Stimulated activated CD4-positive, alpha-beta T cell treated with anti-CD3 and anti-CD28 coated beads, Interleukin-12 subunit alpha, Interleukin-12 subunit beta, amount 100 ng/mL, for 4 hours (primary cell): ENCODE measurements around the gene SCGB3A1.

Source experiments
- DNase-seq: peaks from one replicate; pipeline ENCODE4 v3.0.0-alpha.2; 2020

The SCGB3A1 gene, protein sequence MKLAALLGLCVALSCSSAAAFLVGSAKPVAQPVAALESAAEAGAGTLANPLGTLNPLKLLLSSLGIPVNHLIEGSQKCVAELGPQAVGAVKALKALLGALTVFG

DNA sequence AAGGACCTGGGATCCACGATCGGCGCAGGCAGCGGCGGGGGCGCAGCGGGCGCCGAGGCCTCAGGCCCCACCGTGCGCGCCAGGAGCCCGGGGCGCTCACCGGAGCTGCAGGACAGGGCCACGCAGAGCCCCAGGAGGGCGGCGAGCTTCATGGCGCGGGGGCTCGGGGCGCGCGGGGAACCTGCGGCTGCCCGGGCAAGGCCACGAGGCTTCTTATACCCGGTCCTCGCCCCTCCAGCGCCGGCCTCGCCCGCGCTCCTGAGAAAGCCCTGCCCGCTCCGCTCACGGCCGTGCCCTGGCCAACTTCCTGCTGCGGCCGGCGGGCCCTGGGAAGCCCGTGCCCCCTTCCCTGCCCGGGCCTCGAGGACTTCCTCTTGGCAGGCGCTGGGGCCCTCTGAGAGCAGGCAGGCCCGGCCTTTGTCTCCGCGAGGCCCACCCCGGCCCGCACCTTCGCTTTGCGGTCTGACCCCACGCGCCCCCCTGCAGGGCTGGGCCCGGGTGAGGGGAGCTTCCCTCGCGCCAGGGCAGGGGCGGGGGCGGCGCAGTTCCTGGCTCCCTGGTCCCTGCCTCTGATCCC is at the start of gene SCGB3A1:
Gene SCGB3A1 (minus strand): TSS at position 189 of the 577 bp plus-strand sequence. CDS start 37 bp downstream, at position 152.
- DNase-seq, result no peak

DNA sequence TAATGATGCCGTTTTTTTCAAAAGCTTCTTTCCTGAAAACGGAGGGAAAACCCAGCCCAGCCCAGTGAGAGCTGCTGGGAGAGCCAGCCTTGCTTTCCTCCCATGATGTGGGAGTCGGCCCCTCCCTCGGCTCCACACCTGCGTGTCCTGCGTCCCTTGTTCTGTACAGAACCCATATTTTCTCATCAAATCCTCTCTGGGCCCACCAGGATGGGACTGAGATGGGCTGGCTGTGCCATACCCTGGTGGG is 49.2 kb upstream of the SCGB3A1 start:
- DNase-seq, result no peak

DNA sequence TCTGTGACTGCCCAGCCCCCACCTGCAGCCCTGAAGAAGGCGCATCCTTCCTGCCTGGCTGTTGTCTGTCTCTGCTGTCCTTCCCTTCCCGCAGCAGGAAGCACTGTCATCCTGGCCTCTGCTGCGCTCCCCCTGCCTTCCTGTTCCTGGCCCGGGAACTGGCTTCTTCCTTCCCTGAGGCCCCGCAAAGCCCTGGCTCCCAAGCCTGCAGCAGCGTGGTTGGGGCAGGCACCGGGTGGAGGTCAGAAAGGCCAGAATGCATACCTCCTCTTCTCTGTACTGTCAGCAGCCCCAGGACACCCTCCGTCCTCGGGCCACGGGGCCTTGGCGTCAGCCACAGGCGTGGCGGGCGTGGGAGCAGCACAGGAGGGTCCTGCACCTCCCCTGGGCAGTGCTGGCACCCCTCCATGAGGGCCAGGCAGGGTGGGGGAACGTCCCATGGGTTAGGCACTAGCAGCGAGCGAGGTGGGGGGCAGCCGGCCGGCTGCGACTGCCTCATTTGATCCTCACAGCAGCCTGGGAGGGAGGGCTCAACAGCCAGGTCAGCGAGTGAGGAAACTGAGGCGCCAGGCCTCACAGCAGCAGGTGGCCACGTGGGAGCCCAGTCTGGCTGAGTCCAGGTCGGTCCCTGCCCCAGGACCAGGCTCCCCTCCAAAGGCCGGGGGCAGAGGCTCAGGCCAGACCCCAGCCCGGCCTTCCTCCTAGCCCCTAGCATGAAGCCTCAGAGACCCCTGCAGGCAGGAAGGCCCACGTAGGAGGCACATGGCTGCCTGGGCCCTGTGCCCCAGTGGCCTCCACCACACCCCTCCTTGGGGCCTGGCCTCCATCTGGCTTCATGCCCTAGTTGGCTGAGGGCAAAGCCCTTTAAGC is 48.7 kb upstream of the SCGB3A1 start:
- no peak for DNase-seq

DNA sequence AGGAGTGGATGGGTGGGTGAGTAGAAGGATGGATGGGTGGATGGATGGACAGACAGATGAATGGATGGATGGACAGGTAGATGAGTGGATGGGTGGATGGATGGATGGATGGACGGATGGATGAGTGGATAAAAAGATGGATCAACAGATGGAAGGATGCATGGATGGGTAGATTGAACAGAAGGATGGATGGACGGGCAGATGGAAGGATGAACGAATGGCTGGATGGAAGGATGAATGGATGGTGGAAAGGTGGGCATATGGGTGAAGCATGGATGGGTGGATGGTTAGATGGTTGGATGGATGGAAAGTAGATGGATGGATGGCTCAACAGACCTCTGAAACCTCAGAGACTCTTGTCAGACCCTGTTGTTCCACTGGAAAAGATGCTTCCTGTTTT is 48.0 kb upstream of the SCGB3A1 start:
- DNase-seq, result no peak

DNA sequence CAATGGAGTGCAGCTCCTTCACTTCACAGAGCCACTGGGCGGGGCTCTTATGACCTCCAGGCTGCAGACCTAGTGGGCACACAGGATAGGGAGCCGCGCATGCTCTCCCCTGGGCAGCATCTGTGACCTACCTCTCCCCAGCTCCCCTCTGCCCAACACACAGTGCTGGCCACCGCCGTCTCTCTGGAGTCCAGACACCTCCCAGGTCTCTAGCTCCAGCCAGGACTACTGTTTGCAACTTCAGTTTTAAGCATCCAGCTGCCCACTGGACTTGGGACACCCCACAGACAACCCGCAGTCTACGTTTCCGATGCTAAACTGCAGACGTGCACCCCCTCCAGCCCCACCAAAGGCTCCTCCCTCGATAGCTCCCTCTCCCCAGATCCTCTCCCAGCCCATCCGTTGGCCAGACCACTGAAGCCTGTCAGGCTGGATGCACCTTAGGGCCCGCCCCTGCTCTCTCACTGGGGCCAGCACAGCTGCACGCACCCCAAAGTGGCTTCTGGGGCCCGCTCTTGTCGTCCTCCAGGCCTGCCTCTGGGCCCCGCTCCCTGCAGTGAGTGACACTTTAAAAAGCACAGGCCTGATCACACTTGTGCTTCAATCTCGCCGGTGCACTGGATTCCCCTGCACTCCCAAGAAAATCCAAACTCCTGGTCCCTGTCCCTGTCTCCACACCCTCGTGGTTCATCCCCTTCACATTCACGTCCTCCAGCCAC is 46.8 kb upstream of the SCGB3A1 start:
- no peak for DNase-seq

DNA sequence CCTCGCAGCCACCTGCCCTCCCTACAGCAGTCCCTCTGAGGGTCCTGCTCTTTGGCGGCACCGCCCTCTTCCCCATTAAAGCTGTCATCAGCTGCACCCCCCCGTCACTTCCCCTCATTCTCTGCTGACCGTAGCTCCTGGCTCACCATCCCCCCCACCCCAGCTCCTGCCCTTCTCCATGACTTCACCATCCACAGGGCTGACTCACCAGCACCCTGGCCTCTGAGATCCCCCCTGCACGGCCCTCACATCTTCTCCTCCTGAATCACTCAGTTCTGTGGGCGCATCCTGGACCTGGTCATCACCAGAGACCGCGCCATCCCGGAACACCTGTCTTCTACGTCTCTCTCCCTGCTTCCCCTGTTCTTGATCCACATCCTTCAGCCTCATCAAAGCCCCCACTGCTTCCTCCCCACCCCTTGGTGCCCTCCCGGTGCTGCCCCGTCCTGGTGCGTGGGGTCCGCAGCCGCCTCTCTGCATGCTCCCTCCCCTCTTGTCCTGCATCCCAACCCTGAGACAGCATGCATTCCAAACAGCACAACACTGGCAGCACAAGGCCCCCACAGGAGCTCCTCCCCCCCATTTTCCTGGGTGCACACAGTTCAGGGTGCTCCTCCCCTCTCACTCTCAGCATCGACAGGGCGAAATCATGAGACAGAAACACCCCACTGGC is 45.2 kb upstream of the SCGB3A1 start:
- DNase-seq, result no peak

DNA sequence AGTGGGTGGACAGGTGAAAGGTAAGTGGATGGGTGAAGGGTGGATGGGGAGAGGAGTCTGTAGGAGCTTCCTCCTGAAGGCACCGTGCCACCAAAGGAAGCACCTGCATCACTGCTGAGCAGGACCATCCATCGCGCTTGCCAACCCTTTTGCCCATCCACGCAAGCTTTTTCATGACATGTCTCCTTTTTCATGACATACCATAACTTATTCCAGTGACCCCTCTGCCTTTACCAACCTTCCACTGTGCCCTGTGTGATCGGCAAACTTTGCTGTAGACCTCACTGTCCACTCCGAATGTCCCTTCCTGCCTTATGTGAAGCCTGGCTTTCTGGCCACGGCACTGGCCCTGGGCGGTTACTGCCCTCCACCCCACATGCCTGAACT is 44.7 kb upstream of the SCGB3A1 start:
- DNase-seq, result no peak

DNA sequence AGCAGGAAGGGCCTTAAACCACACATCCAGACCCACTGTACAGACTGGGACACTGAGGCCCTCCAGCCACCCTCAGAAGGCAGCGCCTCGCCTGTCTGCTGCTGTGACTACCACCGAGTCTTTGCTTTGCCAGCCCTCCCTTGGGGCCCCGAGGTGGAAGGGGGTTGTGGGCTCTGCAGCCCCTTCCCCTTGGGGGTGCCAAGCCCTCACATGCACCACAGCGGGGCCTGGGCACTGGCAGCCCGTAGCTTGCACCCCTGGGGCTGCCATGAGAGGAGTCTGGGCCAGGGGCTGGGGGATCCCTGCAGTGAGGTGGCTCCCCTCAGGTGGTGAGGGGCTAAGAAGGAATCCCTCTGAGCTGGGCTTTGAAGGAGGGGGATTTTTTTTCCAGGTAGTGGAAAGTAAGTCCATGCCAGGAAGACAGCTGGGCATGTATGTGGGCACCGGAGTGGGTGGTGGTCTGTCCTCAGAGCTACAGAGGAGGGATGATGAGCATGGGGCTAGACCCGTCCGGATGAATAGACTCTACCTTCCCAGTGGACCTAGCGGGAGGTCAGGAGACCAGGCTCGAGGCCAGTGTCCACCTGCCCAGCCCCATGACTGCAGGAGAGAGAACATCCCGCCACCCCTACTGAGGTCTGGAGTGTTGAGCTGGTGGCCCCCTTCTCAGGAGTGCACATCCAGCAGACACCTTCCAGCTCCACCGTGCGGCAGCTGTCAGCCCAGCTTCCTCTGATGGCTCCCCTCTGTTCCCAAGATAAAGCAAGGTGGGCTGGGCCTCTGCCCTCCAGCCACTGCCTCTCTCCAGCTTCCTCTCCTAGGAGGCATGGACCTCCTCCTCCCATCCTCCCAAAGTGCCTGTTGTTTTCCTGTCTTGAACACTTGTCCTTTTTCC is 42.2 kb upstream of the SCGB3A1 start:
- DNase-seq, result no peak

DNA sequence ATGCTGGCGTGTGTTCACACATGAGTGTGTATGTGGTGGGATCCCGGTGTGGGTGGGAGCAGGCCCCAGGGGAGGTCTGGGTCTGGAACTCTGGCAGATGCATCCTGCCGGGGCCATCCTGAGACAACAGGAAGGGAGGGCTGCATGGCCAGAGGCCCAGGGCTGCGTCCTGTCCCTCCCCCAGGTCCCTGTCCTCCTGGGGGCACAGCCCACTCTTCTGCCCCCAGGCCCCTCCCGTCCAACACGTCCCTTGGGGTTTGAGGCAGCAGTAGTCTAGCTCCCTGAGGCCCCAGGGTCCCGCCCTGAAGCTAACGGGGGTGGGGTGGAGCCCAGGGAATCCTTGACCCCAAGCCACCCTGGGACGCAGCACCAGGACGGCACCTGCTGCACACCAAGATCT is 41.5 kb upstream of the SCGB3A1 start:
- DNase-seq, result no peak

DNA sequence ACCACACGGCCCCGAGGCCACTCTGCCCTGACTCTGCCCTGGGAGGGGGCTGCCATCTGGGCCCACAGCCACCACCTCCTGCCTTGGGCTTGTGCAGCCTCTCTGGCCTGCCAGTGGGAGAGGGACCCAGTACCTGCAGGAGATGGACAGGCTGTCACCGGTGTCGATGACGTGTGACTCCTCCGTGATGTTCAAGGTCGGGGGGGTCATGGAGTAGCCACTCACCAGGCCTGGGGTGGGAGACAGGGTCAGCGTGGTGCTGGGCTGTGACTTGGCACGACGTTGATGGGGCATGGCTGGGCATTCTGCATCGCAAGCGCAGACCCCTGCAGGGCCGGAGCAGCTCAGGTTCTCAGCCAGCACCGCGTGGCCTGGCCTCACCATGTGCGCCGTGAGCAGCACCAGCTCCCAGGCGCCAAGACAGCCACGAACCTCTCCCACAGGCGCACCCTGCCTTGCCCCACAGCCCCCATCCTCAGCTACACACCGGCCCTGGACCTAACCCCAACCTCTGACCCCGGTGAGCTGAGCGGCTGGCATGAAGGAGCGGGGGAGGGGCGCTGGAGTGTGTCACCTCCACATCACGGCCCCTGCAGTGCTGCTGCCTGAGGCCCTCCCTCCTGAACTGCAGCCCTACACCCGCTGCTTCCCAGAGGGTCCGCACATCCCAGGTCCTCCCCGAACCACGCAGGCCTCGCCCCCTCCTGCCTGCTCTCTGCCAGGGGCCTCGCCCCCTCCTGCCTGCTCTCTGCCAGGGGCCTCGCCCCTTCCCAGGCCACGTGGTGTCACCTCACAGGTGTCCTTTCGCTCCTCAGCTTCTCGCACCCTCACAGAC is 40.5 kb upstream of the SCGB3A1 start:
- DNase-seq, result no peak

DNA sequence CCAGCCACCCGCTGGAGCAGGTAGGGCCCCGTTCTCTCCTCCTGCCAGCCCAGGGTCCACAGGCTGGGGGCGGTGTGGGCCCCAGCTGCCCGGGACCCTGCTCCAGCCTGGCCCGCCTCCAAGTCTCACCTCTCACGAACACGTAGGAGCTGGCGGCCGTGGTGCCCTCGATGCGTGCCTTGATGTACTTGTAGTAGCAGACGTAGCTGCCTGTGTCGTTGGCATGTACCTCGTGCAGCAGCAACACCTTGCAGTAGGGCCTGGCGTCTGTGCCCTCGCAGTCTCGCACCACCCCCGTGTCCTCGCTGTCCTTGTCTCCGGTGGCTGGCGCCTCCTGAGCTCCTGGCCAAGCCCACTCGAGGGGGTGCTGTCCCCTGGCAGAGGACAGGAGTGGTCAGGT is 39.1 kb upstream of the SCGB3A1 start:
- DNase-seq, result no peak

DNA sequence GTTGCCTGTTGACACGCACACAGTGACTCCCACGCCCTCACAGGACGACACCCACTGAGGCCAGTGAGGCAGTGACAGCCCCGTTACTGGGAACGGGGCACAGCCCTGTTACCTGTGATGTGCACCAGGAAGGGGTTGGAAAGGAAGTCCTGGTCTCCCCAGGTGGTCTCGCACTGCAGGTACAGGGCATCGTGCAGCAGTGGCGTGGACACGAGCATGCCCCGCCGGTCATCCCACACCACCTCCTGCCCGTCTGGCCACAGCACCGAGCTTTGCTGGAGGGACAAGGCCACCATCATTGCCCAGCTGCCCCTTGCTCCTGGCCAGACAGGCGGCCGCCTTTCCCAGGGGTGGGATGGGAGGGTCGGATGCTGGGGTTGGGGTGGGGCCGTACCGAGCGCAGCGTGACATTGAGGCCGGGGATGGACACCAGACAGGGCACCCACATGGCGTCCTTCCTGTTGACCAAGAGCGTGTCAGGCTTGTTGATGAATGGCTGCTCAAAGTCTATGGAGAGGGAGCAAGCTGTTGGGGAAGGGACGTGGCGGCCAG is 38.6 kb upstream of the SCGB3A1 start:
- DNase-seq, result no peak

DNA sequence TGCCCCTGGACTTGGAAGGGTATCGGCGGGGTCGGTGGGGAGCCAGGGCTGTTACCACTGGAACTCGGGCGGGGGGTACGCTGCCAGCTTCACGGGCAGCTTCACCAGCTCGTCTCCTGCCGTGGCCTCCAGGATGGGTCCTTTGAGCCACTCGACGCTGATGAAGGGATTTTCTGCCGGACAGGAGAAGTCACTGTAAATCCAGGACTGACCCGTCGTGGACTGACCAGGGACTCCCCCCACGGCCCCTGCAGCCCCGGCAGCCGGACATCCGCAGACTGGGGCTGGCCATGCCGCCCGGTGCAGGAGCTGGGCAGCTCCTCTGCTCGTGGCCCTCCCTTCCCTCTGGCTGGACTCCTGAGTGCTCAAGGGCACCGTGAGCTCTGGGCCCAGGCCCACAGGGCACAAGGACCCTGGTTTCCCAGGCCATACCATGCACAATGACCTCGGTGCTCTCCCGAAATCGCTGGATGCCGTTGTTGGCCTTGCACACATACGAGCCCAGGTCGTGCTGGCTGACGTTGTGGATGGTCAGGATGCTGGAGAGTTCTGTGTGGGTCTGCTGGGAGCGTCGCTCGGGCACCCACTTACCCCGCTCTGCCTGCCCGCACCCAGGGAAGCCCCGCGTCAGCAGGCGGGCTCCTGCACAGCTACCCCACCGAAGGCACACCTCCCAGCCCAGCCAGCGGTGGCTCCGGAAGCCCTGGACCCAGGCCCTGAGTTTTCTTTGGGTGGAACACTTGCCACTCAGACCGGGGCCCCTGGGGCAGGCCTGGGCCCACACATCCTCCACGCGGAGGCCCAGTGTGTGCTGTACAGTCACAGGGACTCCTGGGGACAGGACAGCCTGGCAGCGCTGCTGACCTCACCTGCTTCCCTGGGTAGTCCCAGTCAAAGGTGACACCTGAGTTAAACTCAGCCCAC is 37.8 kb upstream of the SCGB3A1 start:
- no peak for DNase-seq

DNA sequence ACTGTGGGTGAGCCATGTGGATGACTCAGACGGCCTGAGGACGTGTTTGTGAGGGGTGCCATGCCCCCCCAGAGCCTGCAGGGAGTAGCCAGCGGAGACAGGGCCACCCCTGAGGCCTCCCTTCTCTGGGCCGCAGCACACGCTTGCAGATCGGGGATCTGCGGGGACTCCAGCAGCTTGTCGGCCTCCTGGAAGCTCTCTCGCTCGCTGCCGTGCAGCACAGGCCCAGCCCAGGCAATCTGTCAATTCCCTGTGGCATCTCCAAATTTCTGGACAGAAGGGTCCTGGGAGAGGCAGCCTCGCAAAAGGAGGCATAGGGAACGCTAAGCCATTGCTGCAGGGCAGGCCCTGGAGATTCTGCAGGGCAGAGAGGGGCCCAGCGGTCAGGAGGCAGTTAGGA is 36.9 kb upstream of the SCGB3A1 start:
- no peak for DNase-seq

DNA sequence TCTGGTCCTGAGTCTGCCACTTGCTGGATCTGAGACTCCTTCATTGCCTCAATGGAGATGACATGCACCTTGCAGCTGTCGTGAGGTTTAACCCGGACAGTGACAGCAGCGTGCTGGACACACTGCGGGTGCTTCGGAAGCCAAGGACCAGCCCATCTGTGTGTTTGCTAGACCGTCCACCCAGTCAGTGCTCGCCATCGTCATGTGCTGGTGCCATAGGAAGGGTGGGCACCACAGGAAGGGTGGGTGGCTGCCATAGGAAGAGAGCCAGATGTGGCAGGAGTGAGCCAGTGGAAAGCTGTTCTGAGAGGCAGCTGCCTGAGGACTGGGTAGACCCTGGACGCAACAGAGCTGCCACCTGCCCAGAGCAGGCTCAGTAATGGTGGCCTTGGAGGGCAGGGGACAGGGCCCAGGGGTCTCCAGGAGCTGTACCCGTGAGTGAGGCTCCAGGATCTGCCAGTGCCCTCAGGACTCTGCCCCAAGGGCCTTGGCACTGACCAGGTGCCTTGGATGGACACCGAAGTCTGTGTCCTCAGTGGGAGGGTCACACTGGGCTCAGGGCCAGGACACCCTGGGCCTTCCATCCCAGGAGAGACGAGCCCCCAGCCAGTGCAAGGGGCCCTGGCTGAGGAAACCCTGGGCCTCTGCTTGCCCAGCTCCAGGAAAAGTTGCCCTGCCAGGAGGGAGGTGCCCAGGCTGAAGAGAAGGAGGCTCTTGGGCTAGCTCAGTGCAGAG is 36.3 kb upstream of the SCGB3A1 start:
- DNase-seq, result no peak

DNA sequence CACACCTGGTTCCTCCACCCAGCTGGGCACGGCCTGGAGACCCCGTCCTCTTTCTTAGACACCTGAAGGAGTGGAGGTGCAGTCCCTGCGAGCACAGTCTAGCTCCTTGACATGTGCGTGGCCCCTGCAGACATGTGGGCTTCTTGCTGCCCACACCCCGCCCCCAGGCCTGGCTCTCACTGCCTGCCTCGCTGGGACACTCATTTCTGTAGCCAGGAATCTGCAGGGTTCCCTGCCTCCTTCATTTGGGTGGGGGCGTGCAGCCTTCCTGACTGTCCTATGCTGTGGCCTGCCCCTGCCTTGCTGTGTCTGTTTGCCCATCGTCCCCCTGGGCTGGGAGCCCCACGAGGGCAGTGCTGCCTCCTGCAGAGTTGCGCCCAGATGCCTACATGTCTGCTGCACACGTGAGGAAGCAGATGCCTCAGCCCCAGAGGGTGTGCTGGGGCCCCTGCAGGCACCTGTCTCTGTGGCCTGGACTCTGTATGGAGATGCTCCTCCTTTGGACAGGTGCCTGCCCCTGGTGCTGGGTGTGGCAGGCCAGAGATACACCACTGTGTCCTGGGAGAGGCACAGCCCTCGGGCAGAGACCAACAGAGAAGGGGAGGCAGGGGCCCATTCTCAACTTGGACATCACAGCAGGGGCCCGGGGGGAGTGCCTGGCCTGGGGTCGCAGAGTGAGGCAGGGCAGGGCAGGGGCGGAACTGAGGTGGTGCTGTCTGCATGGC is 35.5 kb upstream of the SCGB3A1 start:
- no peak for DNase-seq

DNA sequence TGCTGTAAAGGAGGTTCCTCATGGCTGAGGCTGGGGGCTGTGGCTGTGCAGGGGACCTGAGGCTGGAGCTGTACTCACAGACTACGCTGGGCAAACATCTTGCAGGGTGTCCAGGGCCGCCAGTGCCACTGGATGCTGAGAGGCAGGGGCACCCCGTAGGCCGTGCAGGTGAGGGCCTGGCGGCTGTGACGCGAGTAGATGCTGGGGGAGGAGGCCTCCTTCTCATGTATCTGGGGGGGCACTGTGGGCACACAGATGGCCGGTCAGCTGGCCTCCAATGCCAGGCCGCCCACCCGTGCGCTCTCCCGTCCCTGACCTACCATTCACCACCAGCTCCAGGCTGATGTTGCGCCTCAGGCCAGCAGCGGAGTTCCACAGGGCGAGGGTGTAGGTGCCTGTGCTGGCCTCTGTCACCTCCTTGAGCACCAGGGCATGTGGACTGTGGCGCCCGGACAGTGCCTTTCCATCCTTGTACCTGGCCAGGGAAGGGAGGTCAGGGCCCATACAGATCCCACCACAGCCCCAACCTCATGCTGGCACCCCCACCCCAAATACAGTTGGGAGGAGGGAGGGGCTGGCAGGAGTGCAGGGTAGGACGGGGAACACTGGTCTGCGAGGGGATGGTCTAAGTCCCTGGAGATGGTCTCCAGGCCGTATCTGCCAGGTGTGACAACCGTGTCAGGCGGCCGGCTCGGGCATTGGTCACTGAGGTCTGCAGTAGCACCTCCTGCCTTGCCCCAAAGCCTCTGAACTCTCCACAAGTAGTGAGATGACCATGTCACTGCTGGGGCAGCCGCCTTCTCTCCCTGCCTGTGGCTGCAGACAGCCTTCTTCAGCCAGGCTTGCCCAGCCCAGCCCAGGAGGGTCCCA is 34.7 kb upstream of the SCGB3A1 start:
- no peak for DNase-seq
